K562 (cell line): ENCODE results near the gene LRP10. TPM values are rescaled to one million over a fixed set of nuclear protein-coding genes. Genes with fewer than 3 reads are reported as not detected.

ENCODE experiments used
- FOXK1 ChIP-seq: sonication (generic); formaldehyde crosslinking; IDR thresholded peaks from 2 replicates; pipeline ENCODE4 v1.8.0; 2022; ENCODE audit warnings: missing genetic modification reagents, mild to moderate bottlenecking, borderline replicate concordance
- HEY1 ChIP-seq: fragments of 250-450 bp; sonication (Bioruptor Pico); IDR thresholded peaks from 2 replicates; pipeline ENCODE4 v1.5.0; 2020; ENCODE audit warnings: mild to moderate bottlenecking, moderate library complexity, borderline replicate concordance
- HNRNPUL1 ChIP-seq: fragments of 200-400 bp; formaldehyde crosslinking; IDR thresholded peaks from 2 replicates; pipeline ENCODE4 v1.6.1; 2017; ENCODE audit warnings: low read length
- MAX ChIP-seq: sonication (generic); formaldehyde crosslinking; IDR thresholded peaks from 2 replicates; pipeline ENCODE4 v1.9.0; 2022; ENCODE audit warnings: mild to moderate bottlenecking, missing genetic modification reagents
- MCM5 ChIP-seq: fragments of 450-650 bp; IDR thresholded peaks from 2 replicates; pipeline ENCODE4 v1.6.1; 2016; ENCODE audit warnings: low read depth
- MECOM ChIP-seq: fragments of 250-450 bp; sonication (Bioruptor Pico); IDR thresholded peaks from 2 replicates; pipeline ENCODE4 v1.8.0; 2022; ENCODE audit warnings: inconsistent platforms
- MEF2A ChIP-seq: IDR thresholded peaks from 2 replicates; pipeline ENCODE4 v1.6.1; 2011; ENCODE audit warnings: low read depth, mild to moderate bottlenecking, low read length, moderate library complexity; ENCODE audit not compliant: control insufficient read depth
- NFE2L1 ChIP-seq: fragments of 450-650 bp; IDR thresholded peaks from 2 replicates; pipeline ENCODE4 v1.6.1; 2016; ENCODE audit warnings: missing genetic modification characterization, low read depth, mild to moderate bottlenecking, missing compliant biosample characterization, moderate library complexity, borderline replicate concordance
- POLR2A ChIP-seq: fragments of 450-650 bp; conservative IDR thresholded peaks from 2 replicates; pipeline ENCODE4 v1.6.1; 2016
- POLR3A ChIP-seq: IDR thresholded peaks from 2 replicates; pipeline ENCODE4 v1.6.1; 2011; ENCODE audit warnings: borderline replicate concordance, mild to moderate bottlenecking, moderate library complexity; ENCODE audit not compliant: insufficient read length, insufficient read depth; ENCODE audit errors: extremely low read depth
- SIX5 ChIP-seq, 2 experiments: IDR thresholded peaks; 2 replicates each; pipeline ENCODE4 v1.6.1; 2011; ENCODE audit warnings: low read length in 2 of 2, borderline replicate concordance in 1 of 2, low read depth in 1 of 2, mild to moderate bottlenecking in 1 of 2, moderate library complexity in 1 of 2; ENCODE audit not compliant: insufficient read depth in 1 of 2
- SRSF3 ChIP-seq: fragments of 200-400 bp; formaldehyde crosslinking; IDR thresholded peaks from 2 replicates; pipeline ENCODE4 v1.6.1; 2016; ENCODE audit warnings: mild to moderate bottlenecking, low read length, moderate library complexity; ENCODE audit not compliant: insufficient read depth
- STAT6 ChIP-seq: sonication (generic); formaldehyde crosslinking; IDR thresholded peaks from 2 replicates; pipeline ENCODE4 v1.8.1; 2023; ENCODE audit warnings: mild to moderate bottlenecking, missing genetic modification reagents
- ZNF124 ChIP-seq: sonication (generic); formaldehyde crosslinking; IDR thresholded peaks from 2 replicates; pipeline ENCODE4 v1.8.1; 2022; ENCODE audit warnings: missing genetic modification reagents
- ZNF311 ChIP-seq: fragments of 250-450 bp; sonication (Bioruptor Pico); IDR thresholded peaks from 2 replicates; pipeline ENCODE4 v1.4.0; 2020; ENCODE audit warnings: mild to moderate bottlenecking, moderate library complexity
- ZNF75A ChIP-seq: fragments of 450-650 bp; formaldehyde crosslinking; IDR thresholded peaks from 2 replicates; pipeline ENCODE4 v1.4.0; 2020; ENCODE audit warnings: mild to moderate bottlenecking
- polyA plus RNA-seq, 8 experiments: library from polyadenylated mRNA; depleted of rRNA in 4 of 8; stranded (reverse) in 5 of 8; unstranded in 3 of 8; fragments of >200 nt; fragmentation: Nextera tagmentation in 2 of 8; fragmentation: Illumina TruSeq in 1 of 8; extraction: Ambion mirVana in 2 of 8; extraction: Trizol in 1 of 8; gene quantifications; 2 replicates each; pipeline versions ENCODE4 v1.2.1 to v1.2.3, GENCODE V29; 2011 to 2014; ENCODE audit warnings: inconsistent platforms in 1 of 8, missing spikeins in 1 of 8
- total RNA-seq, 7 experiments: library from RNA; depleted of rRNA in 6 of 7; stranded (reverse); fragments of >200 nt in 6 of 7; fragmentation: Illumina TruSeq in 2 of 7; extraction: Trizol in 2 of 7; gene quantifications; 2 replicates each; pipeline versions ENCODE4 v1.2.1 to v1.2.3, GENCODE V29; 2011 to 2021; ENCODE audit warnings: low replicate concordance in 1 of 7
- TF ChIP-seq, protein P1 (sequence below): fragments of 450-650 bp; formaldehyde crosslinking; IDR thresholded peaks from 2 replicates; pipeline ENCODE4 v1.4.0; 2022; ENCODE audit warnings: missing genetic modification characterization
- TF ChIP-seq, protein P2 (sequence below): fragments of 450-650 bp; formaldehyde crosslinking; IDR thresholded peaks from 2 replicates; pipeline ENCODE4 v1.4.0; 2020; ENCODE audit warnings: mild to moderate bottlenecking, moderate library complexity
- TF ChIP-seq, protein P3 (sequence below): fragments of 250-450 bp; sonication (Bioruptor Pico); IDR thresholded peaks from 2 replicates; pipeline ENCODE4 v1.4.0; 2020
- TF ChIP-seq, protein P4 (sequence below): fragments of 250-450 bp; sonication (Bioruptor Pico); IDR thresholded peaks from 2 replicates; pipeline ENCODE4 v1.8.0; 2021; ENCODE audit warnings: borderline replicate concordance, mild to moderate bottlenecking, moderate library complexity; ENCODE audit not compliant: poor library complexity, severe bottlenecking

LRP10 gene
- total and polyA plus RNA-seq, 9 of the 15 experiments (the other 6 are each of a cell fraction or from before 2014, with no cell fraction given) = 1.3 to 45.5 (median 10.9) TPM

DNA sequence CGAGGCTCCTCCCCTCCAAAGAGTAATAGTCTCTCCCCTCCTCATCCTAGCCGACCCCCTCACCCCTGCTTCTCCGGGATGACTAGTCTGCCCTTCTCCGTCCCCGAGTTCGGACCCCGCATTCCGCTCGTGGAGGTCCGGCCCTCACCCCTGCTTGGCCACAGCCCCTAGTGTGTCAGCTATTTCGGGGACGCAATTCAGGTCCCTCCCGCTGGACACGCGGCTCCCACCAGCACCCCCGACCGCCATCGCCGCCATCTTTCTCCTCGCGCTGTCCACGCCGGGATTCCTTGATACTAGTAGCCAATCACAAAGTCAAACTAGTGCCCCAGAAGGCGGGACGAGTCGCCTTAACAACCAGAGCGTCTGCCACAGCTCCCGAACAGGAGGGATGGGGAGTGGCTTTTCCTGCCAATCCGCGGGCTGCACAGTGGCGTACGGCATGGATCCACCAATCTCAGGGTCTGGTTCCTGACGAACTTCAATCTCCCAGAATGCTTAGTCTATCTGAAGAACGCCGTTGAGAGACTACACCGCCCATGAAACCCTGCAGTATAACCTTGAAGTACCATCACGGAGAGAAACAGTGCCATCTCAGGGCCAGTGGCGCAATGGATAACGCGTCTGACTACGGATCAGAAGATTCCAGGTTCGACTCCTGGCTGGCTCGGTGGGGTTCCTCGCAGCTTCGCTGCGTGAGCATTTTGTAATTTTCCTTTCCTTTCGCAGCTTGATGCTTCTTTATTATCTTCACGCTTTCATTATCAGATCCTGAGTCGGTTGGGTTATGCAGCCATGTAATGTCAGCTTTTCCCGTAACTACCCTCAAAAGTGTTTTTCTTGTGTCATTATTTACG lies 57.8 kb downstream of the LRP10 start, which contains the start of gene PRMT5 (continued):
- TF ChIP-seq, protein P1, sequence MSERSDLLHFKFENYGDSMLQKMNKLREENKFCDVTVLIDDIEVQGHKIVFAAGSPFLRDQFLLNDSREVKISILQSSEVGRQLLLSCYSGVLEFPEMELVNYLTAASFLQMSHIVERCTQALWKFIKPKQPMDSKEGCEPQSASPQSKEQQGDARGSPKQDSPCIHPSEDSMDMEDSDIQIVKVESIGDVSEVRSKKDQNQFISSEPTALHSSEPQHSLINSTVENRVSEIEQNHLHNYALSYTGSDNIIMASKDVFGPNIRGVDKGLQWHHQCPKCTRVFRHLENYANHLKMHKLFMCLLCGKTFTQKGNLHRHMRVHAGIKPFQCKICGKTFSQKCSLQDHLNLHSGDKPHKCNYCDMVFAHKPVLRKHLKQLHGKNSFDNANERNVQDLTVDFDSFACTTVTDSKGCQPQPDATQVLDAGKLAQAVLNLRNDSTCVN (CRISPR knock-in tag) = no peak
- no peak for TF ChIP-seq MCM5
- peak; percentile 98 for TF ChIP-seq POLR3A
- TF ChIP-seq, protein P2, sequence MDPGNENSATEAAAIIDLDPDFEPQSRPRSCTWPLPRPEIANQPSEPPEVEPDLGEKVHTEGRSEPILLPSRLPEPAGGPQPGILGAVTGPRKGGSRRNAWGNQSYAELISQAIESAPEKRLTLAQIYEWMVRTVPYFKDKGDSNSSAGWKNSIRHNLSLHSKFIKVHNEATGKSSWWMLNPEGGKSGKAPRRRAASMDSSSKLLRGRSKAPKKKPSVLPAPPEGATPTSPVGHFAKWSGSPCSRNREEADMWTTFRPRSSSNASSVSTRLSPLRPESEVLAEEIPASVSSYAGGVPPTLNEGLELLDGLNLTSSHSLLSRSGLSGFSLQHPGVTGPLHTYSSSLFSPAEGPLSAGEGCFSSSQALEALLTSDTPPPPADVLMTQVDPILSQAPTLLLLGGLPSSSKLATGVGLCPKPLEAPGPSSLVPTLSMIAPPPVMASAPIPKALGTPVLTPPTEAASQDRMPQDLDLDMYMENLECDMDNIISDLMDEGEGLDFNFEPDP (CRISPR knock-in tag) = peak; percentile 57; the same call in 1 of the 2 replicates
- no peak for TF ChIP-seq SRSF3
- no peak for TF ChIP-seq MEF2A
- 0 out of 2 replicates have a peak, but pooled peaks have one; percentile 43 for TF ChIP-seq STAT6 (CRISPR knock-in tag)
- no peak for TF ChIP-seq FOXK1
- TF ChIP-seq ZNF311 = no peak
- TF ChIP-seq NFE2L1 (tag) = no peak
- TF ChIP-seq, protein P3, sequence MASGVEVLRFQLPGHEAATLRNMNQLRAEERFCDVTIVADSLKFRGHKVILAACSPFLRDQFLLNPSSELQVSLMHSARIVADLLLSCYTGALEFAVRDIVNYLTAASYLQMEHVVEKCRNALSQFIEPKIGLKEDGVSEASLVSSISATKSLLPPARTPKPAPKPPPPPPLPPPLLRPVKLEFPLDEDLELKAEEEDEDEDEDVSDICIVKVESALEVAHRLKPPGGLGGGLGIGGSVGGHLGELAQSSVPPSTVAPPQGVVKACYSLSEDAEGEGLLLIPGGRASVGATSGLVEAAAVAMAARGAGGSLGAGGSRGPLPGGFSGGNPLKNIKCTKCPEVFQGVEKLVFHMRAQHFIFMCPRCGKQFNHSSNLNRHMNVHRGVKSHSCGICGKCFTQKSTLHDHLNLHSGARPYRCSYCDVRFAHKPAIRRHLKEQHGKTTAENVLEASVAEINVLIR (CRISPR knock-in tag) = peak; percentile 38; the same call in 1 of the 2 replicates
- TF ChIP-seq, protein P4, sequence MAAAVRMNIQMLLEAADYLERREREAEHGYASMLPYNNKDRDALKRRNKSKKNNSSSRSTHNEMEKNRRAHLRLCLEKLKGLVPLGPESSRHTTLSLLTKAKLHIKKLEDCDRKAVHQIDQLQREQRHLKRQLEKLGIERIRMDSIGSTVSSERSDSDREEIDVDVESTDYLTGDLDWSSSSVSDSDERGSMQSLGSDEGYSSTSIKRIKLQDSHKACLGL (CRISPR knock-in tag) = peak; percentile 72
- no peak for TF ChIP-seq ZNF124
- TF ChIP-seq ZNF75A (CRISPR knock-in tag) = no peak
- TF ChIP-seq HNRNPUL1 = no peak
- peak; percentile 95 for TF ChIP-seq MAX (CRISPR knock-in tag)
- peak; percentile 99 for TF ChIP-seq POLR2A
- no peak for TF ChIP-seq SIX5 (IDR thresholded peaks at IDR 0.05; ENCODE audit: borderline replicate concordance in 1 of 2, insufficient read depth in 1 of 2, low read depth in 1 of 2, low read length in 2 of 2)
- TF ChIP-seq HEY1 (CRISPR knock-in tag) = no peak
- TF ChIP-seq MECOM (CRISPR knock-in tag) = peak; percentile 63; the same call in 1 of the 2 replicates
